IPS DF 4.7 (cell line): ENCODE data around the gene SCYGR3.

ENCODE experiments used
- DNase-seq: peaks from one replicate; pipeline ENCODE4 v3.0.0-alpha.2; 2013; ENCODE audit warnings: low spot score; ENCODE audit errors: extremely low read depth

The SCYGR3 gene

GRCh38 chr2:227565080-227565479 lies 49.6 kb downstream of the SCYGR3 start:
- no peak for DNase-seq
